Skin epidermis (tissue), 12 donors: ENCODE data around the gene AHCY.
"Not testable (repeated sequence)": the region's sequence is repeated elsewhere in the genome, so short reads cannot be mapped to it uniquely, and the experiment has no call there.

Source experiments
- H3K27ac ChIP-seq, 21 experiments: fragments of 200-600 bp; sonication (generic) in 11 of 21; one replicate each; pipeline ENCODE4 v1.5.0; 2020; ENCODE audit warnings: mild to moderate bottlenecking in 3 of 21, inconsistent platforms in 2 of 21, moderate library complexity in 2 of 21
- H3K4me3 ChIP-seq, 7 experiments: fragments of 200-600 bp; sonication (generic) in 2 of 7; one replicate each; pipeline ENCODE4 v1.5.0; 2020; ENCODE audit warnings: inconsistent platforms in 2 of 7, mild to moderate bottlenecking in 2 of 7, moderate library complexity in 1 of 7

The AHCY gene

DNA sequence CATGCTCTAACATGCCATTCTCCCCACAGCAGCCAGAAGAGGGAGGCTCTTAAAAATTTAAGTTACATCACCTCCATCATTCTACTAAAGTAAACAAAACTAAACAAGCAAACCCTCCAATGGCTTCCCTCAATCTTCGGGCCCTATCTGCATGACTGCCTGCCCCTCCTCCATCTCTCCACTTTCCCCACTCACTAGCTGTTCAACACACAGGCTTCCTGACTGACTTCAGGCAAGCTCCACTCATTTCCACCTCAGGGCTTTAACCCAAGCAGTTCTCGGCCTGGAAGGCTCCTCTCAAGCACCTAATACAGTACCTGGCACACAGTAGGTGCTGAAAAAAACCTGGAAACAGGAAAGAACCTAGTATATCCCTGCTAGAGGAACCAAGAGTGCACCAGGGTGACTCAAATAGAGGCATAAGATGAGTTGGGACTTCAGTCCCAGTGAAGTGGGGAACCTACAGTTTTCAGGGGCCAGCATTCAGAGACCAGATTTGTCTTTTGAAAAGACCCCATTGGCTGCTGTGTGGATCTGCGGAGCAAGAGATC is 2.8 kb downstream of the AHCY start:
- no peak overlapping the region for H3K4me3 ChIP-seq
- H3K27ac ChIP-seq: no peak overlapping the region

DNA sequence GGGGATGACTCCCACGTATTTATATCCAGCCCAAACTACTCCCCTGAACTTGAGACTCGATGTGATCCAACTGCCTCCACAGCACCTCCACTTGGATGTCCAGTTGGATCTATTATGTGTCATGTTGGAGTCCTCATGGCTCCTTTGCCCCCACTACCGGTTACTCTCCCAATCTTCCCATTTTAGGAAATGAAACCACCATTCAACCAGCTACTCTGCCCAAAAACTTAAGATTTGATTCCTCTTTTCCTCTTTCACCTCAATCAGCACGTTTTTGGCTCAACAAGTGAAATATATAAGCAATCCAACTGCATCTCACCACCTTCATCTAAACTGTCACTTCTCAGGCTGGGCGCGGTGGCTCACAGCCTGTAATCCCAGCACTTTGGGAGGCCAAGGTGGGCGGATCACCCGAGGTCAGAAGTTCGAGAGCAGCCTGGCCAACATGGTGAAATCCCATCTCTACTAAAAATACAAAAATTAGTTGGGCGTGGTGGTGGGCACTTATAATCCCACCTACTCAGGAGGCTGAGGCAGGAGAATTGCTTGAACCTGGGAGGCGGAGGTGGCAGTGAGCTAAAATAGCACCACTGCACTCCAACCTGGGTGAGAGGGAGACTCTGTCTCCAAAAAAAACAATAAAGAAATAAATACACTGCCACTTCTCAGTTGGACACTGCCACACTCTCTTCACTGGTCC is 3.4 kb downstream of the AHCY start:
- no peak overlapping the region for H3K27ac ChIP-seq

DNA sequence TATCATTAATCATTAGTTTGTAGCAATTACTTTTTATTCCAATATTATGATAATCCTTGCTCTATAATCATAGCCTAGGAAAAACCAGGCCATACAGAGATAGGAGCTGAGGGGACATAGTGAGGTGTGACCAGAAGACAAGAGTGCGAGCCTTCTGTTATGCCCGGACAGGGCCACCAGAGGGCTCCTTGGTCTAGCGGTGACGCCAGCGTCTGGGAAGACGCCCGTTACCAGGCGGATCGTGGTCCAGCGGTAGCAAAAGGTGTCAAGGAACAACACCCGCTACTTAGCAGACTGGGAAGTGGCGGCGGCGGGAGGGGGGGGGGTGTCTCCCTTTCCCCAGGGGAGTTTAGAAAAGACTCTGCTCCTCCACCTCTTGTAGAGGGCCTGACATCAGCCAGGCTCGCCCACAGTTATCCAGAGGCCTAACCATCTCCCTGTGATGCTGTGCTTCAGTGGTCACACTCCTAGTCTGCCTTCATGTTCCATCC is 4.8 kb downstream of the AHCY start:
- not testable (repeated sequence) for H3K4me3 ChIP-seq, H3K27ac ChIP-seq

More for the DNA sequence above, 3.4 kb downstream of the AHCY start:
- no peak overlapping the region for H3K4me3 ChIP-seq

DNA sequence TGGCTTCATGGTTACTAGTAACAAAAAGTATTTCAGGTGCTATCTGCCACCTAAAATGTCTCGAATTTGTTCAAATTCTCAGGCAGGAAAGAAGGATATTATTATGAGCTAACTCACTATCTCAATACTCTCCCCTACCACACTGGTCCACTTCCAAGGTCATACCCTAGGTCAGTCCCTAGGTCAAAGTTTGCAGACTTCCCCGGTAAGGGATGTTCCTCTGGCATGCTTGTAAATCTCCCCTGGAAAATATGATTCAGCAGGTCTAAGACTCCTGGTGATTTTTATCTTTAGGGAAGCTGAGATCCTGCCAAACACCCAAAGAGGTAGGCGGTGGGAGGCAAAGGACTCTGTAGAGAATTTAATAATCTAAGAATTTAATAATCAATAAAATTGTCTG is 6.7 kb downstream of the AHCY start:
- H3K27ac ChIP-seq: no peak overlapping the region

DNA sequence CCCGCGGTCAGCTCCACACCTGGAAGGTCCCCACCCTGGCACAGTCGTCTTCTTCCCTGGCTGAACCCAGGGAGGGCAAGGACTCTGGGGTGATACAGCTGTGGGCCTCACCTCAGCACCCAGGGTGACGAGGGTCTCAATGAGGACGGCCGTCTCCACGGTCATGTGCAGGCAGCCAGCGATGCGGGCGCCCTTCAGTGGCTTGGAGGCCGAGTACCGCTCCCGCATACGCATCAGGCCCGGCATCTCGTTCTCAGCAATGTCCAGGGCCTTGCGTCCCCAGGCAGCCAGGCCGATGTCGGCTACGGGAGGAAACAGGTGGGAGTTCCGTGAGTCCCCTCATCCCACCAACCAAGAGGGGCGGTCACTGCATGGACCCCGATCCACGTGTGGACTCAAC is 7.9 kb downstream of the AHCY start:
- no peak overlapping the region for H3K4me3 ChIP-seq
- no peak overlapping the region for H3K27ac ChIP-seq

More for the DNA sequence above, 6.7 kb downstream of the AHCY start:
- H3K4me3 ChIP-seq: no peak overlapping the region

DNA sequence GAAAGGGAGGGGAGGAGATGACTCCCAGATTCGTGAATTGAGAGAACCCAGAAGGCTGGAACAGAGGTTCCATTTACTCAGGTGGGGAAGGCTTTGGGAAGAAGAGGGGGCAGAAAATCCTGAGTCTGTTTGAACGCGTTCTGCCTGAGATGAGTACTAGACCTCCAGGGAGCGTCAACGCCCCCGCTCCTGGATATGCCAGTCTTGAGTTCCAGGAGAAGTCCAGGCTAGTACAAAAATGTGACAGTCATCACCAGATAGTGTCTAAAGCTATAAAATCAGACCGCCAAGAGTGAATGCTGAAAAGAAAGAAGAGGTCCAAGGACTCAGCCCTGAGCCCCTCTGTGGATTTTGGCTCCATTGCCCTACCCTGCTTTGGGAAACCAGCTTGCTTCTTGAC is 8.6 kb downstream of the AHCY start:
- no peak overlapping the region for H3K27ac ChIP-seq
- no peak overlapping the region for H3K4me3 ChIP-seq

DNA sequence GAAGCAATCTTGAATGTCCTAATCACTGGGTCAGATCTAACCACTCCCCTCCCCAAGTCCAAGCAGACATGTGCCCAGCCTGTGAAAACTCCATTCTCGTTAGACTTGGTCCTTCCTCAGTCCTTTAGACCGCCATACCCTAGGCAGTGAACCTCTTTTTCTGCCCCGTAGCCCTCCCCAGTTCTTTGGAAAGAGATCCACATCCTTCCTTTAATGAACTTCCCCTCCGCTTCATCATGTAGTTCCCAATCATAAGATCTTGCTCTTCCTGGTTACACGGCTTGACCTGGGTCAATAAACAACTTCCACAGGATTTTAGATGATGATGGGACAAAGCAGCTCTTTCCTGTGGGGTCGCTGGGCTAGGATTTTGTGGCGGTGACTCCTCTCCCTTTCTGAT is 9.6 kb downstream of the AHCY start:
- no peak overlapping the region for H3K27ac ChIP-seq
- H3K4me3 ChIP-seq: no peak overlapping the region

DNA sequence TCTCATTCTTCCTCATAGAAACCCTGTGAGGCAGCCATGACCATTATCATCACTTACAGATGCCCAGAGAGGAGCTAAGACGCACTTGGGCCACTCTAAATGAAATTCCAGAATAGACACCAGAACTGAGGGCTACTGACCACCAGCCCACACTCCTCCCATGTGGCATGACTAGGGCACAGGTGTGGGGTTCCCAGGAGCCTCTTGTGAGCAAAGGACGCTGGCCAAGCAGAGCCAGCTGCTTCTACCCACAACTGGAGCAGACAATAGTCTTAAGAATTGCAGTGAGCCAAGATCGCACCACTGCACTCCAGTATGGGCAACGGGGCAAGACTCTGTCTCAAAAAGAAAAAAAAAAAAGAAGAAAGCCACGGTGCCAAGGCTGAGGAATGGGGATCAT is 10.0 kb downstream of the AHCY start:
- Histone ChIP-seq H3K27ac (no peak overlapping the region), H3K4me3 (no peak overlapping the region)

DNA sequence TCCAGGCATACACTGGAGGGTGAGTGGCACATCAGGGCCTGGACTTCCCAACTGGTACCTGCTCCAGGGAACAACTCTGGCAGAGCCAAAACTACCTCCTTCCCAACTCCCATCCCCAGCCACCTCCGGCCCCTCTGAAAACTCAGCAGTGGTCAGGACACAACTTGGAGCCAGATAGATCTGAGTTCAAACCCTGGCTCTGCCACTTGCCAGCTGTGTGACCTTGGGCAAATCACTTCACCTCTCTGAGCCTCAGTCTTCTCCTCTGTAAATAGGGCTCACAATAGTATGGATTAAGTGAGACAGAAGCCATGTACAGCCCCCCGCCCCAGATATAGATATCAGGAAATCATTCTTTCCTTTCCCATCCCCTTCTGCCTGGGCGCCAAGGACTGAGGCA is 10.7 kb downstream of the AHCY start:
- Histone ChIP-seq H3K27ac (no peak overlapping the region), H3K4me3 (no peak overlapping the region)

DNA sequence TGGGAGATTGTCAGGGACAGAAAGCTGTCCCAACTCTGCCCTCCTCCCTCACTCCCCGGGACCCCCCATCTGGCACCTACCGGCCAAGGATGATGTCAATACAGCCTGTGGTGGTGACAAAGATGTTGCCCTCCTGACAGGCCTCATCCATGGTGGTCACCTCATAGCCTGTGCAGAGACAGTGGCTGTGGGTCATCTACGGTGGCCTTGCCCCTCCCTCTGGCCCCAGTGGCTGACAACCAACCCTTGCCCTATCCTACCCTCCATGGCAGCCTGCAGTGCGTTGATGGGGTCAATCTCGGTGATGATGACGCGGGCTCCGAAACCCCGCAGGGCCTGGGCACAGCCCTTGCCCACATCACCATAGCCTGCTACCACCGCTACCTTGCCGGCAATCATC is 12.7 kb downstream of the AHCY start:
- Histone ChIP-seq H3K4me3 (no peak overlapping the region), H3K27ac (no peak overlapping the region)

DNA sequence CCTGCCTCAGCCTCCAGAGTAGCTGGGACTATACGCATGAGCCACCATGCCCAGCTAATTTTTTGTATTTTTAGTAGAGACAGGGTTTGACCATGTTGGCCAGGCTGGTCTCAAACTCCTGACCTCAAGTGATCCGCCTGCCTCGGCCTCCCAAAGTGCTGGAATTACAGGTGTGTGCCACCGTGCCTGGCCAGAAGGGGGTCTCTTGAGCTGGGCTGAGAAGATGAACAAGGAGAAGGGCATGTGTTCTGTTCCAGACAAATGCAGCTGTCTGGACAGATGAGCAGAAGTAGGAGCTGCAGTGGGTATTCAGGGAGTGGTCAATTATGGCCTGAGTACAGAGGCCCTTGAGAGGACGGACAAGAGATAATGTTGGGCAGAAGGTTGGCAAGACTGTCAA is 15.7 kb downstream of the AHCY start:
- H3K27ac ChIP-seq, H3K4me3 ChIP-seq: not testable (repeated sequence)

DNA sequence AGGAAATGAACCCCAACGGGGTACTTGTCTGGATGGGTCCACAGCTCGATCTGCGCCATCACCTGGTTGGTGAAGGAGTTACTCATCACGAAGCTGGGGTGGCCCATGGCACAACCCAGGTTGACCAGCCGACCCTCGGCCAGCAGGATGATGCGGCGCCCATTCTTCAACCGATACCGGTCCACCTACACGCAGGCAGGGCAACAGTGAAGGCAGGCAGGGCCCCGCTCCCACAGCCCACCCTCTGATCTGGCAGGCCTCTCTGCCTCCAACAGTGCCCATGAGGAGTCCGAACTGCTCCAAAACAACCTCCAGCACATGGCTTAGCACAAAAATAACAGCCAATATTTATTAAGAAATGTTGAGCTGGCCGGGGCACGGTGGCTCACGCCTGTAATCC is 17.7 kb downstream of the AHCY start:
- no peak overlapping the region for H3K4me3 ChIP-seq
- no peak overlapping the region for H3K27ac ChIP-seq

DNA sequence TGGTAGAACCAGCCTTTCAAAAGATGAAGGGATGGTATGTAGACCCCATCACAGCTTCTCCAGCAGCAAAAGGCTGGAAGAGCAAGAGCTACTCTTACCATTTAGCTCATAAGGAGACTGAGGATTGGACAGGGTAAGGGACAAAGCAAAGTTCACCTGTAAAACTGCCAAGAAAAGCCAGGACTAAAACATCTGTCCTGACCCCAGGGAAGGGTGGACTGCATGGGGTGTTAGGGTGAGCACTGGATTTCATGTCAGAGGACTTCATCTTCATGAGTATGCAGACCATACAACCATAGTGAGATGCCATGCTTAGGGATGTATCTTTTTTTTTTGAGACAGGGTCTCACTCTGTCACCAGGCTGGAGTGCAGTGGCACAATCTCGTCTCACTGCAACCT is 19.3 kb downstream of the AHCY start:
- no peak overlapping the region for H3K27ac ChIP-seq
- H3K4me3 ChIP-seq: no peak overlapping the region

DNA sequence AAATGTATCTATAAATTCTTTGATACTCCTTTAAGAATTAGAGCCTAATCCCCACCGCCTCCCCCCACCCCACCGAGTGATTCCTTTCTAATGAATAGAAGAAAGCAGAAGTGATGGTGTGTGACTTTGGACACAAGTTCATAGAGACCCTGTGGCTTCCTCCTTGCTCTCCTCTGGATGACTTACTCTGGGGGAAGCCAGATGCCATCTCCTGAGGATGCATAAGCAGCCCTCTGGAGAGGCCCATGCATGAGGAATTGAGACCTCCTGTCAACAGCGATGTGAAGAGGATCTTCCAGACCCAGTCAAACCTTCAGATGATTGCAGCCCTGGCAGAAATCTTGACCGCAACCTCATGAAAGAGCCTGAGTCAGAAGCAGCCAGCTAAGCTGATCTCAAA is 21.1 kb downstream of the AHCY start:
- no peak overlapping the region for H3K27ac ChIP-seq
- no peak overlapping the region for H3K4me3 ChIP-seq

DNA sequence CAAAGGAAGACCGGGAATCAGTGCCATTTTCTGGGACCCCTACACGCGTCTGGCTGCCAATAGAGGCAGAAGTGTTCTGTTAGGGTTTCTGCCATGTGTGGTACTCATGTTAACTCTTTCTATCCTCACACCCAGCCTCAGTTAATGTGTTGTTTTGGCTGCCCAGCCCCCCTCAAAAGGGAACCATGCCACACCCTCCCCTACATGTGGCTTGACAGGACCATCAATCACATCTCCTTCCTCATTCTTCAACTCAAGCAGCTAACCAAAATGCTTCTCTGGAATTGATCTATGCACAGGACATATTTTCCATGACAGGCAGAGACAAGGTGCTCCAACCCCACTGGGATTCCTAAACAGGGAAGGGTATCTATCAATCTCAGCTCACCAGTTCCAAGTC is 22.0 kb downstream of the AHCY start:
- H3K27ac ChIP-seq: no peak overlapping the region
- no peak overlapping the region for H3K4me3 ChIP-seq

DNA sequence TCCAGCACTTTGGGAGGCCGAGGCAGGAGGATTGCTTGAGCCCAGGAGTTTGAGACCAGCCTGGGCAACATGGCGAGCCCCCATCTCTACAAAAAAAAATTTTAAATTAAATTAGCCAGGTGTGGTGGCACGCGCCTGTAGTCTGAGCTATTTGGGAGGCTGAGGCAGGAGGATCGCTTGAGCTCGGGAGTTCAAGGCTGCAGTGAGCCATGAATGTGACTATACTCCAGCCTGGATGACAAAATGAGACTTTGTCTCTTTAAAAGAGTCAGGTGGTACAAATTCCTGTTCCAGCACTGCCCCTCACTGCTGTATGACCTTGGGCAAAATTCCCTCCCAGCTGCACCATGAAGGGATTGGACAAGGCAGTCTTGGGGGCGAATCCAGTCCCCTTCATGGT is 28.5 kb downstream of the AHCY start:
- Histone ChIP-seq H3K4me3 (no peak overlapping the region), H3K27ac (no peak overlapping the region)

DNA sequence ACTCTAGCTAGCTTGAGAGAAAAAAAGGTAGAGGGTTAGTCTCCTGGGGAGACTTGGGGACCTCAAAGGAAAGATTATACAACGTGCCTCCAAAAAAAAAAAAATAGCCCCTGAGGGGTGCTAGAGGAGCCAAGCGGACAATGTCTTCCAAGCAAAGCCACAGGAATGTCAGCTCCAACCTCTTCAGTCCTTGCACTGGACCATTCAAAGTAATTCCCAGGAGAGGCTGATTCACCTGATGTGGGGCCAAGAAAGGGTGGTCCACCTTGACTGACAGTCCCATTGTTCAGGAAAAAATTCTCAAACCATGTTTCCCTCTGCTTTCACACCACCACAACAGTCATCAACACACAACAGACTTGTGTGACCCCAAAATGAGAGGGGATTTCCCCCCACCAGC is 31.2 kb downstream of the AHCY start:
- H3K4me3 ChIP-seq: no peak overlapping the region
- H3K27ac ChIP-seq: no peak overlapping the region

DNA sequence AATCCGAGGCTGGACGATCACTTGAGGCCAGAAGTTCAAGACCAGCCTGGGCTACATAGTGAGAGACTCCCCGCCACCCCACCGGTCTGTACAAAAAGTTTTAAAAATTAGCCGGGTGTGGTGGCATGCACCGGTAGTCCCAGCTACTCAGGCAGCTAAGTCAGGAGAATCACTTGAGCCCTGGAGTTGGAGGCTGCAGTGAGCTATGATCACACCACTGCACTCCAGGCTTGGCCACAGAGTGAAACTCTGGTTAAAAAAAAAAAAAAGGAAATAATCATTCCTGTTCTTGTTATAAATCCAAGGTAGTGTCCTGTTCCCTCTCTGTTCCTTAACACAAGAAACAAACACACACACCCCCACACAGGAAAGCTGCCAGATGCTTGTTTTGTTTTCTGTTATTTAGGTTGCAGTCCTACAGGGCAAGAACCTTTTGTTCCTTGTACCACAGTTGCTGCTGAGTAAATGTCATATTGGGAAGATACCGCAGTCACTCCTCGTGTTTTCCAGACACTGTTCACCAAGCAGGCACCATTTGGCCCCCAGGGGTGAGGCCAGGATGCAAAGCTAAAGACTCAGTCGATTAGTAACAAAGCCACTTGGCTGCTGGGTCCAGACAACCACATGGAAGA is 33.0 kb downstream of the AHCY start:
- Histone ChIP-seq H3K4me3 (no peak overlapping the region), H3K27ac (no peak overlapping the region)

DNA sequence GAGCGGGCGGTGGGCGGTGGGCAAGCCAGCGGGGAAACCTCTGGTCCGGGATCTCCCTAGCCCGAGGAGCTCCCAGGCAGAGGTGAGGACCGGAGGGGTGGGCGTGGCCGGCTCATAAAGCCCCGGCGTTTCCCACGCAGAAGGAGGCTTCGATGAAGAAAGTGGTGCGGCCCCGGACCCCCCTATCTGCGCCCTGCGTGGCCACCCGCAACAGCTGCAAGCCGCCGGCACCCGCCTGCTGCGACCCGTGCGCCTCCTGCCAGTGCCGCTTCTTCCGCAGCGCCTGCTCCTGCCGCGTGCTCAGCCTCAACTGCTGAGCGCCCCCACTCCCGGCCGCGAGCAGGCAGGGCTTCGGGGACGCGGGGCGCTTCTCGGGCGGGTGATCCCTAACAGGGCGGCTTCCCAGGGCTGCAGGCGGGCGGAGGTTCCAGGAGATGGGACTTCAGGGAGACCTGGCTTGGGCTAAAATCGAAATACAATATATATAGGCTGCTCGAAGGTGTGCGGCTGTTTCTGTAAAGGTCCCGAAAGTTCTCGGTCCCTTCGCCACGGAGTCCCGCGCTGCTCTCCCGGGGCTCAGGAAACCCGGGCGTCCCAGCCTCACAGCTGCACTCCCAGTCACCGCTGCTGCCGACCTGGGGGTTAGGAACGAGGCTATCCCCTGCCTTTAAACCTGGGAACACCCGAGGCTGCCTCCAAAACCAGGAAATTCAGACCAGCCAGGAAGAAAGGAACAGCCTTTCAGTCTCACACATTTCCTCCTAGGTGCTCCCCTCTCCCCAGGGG is 34.1 kb downstream of the AHCY start:
- H3K27ac ChIP-seq: peak overlapping the region in 4 of 21 experiments; percentile 27 to 47 (median 32)
- H3K4me3 ChIP-seq: peak overlapping the region; percentile 11 to 35 (median 22)

DNA sequence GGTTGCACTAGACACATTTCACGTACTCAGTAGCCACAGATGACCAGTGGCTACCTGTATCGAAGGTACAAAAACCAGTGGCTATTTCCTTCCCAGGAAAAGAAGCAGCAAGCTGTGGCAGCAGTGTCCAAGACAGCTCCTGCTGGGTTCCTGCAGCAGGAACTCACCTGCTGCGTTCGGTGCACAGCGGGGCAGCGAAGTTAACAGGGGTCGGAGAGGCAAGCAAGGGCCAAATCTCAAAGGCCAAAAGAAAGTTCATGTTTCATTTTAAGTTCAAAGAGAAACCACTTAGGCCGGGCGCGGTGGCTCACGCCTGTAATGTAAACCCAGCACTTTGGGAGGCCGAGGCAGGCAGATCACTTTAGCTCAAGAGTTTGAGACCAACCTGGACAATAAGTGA is 35.0 kb downstream of the AHCY start:
- Histone ChIP-seq H3K27ac (no peak overlapping the region), H3K4me3 (no peak overlapping the region)

DNA sequence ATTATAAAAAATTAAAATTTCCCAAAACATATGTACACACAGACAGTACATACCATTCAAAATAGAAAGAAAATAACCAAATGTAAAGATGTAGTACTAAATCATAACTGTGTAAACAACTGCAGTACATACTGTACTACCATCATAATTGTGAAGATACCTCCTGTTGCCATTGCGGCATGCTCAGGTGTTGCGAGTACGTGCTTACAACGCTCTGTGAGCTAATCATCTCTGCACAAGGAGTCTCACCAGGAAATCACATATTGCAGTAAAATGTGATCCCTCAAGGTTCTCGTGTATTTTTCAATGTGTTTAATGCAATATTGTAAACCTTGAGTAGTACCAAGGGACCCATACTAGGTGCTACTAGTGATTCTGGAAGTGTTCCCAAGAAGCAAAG is 39.0 kb downstream of the AHCY start:
- H3K4me3 ChIP-seq: no peak overlapping the region

More for the DNA sequence above, 39.0 kb downstream of the AHCY start:
- H3K27ac ChIP-seq: no peak overlapping the region
